ENCODE measurements around the gene ARID1B. TPM values are rescaled to one million over a fixed set of nuclear protein-coding genes. Genes with fewer than 3 reads are reported as not detected.

Gene ARID1B
- total and polyA plus RNA-seq, 2 of the 13 experiments (the other 11 are each of a cell fraction or from before 2014, with no cell fraction given), result 20.1 to 32.6 TPM

- TF ChIP-seq NR2F6 (IDR thresholded peaks at IDR 0.05), result no peak
- TF ChIP-seq NR2F6 (CRISPR knock-in tag; IDR thresholded peaks at IDR 0.05), result no peak
- no peak for TF ChIP-seq MIER3 (CRISPR knock-in tag; IDR thresholded peaks at IDR 0.05; ENCODE audit: borderline replicate concordance)
- no peak; the same call in 1 of the 2 replicates for TF ChIP-seq RARA (CRISPR knock-in tag; IDR thresholded peaks at IDR 0.05)
- no peak for TF ChIP-seq HMGA1 (CRISPR knock-in tag; conservative IDR thresholded peaks at IDR 0.05)
- peak; percentile 48; the same call in 1 of the 2 replicates for TF ChIP-seq TMF1 (CRISPR knock-in tag; IDR thresholded peaks at IDR 0.05; ENCODE audit: low read depth)
- no peak for TF ChIP-seq PAX8 (CRISPR knock-in tag; IDR thresholded peaks at IDR 0.05; ENCODE audit: borderline replicate concordance)
- no peak for TF ChIP-seq NFE2L2 (IDR thresholded peaks at IDR 0.05; ENCODE audit: low read length)
- TF ChIP-seq GTF2F1 (IDR thresholded peaks at IDR 0.05; ENCODE audit: low read length), result no peak
- TF ChIP-seq ZNF773 (CRISPR knock-in tag; IDR thresholded peaks at IDR 0.05; ENCODE audit: borderline replicate concordance), result no peak; the same call in 1 of the 2 replicates
- TF ChIP-seq JUND (CRISPR knock-in tag; IDR thresholded peaks at IDR 0.05), result 0 out of 2 replicates have a peak, but pooled peaks have one; percentile 17
- TF ChIP-seq EEA1 (CRISPR knock-in tag; IDR thresholded peaks at IDR 0.05; ENCODE audit: borderline replicate concordance), result 0 out of 2 replicates have a peak, but pooled peaks have one; percentile 33
- TF ChIP-seq ZNF235 (CRISPR knock-in tag; IDR thresholded peaks at IDR 0.05; ENCODE audit: borderline replicate concordance), result no peak
- no peak for TF ChIP-seq MXD4 (CRISPR knock-in tag; IDR thresholded peaks at IDR 0.05)
- no peak for TF ChIP-seq RBM22 (optimal IDR thresholded peaks at IDR 0.05; ENCODE audit: low read length)
- no peak for TF ChIP-seq ZNF747 (CRISPR knock-in tag; IDR thresholded peaks at IDR 0.05; ENCODE audit: borderline replicate concordance)
- no peak for TF ChIP-seq ZNF331 (CRISPR knock-in tag; IDR thresholded peaks at IDR 0.05)
- TF ChIP-seq ZNF367 (CRISPR knock-in tag; IDR thresholded peaks at IDR 0.05; ENCODE audit: borderline replicate concordance), result no peak
- TF ChIP-seq EED (CRISPR knock-in tag; IDR thresholded peaks at IDR 0.05), result 0 out of 2 replicates have a peak, but pooled peaks have one; percentile 15
- peak; percentile 38 for TF ChIP-seq DMAP1 (CRISPR knock-in tag; IDR thresholded peaks at IDR 0.05)
- TF ChIP-seq ZBTB3 (CRISPR knock-in tag; IDR thresholded peaks at IDR 0.05; ENCODE audit: borderline replicate concordance, low read depth), result peak; percentile 34; the same call in 1 of the 2 replicates
- TF ChIP-seq, protein P1, sequence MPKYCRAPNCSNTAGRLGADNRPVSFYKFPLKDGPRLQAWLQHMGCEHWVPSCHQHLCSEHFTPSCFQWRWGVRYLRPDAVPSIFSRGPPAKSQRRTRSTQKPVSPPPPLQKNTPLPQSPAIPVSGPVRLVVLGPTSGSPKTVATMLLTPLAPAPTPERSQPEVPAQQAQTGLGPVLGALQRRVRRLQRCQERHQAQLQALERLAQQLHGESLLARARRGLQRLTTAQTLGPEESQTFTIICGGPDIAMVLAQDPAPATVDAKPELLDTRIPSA (CRISPR knock-in tag; IDR thresholded peaks at IDR 0.05; ENCODE audit: borderline replicate concordance), result 0 out of 2 replicates have a peak, but pooled peaks have one; percentile 8
- TF ChIP-seq XRCC5 (optimal IDR thresholded peaks at IDR 0.05; ENCODE audit: low read length), result no peak
- TF ChIP-seq KDM5A (IDR thresholded peaks at IDR 0.05; ENCODE audit: borderline replicate concordance, low read length), result no peak
- TF ChIP-seq EP300 (IDR thresholded peaks at IDR 0.05; ENCODE audit: low read depth in 2 of 2, low read length in 2 of 2), result no peak
- TF ChIP-seq EP300 (CRISPR knock-in tag; IDR thresholded peaks at IDR 0.05; ENCODE audit: borderline replicate concordance), result 0 out of 2 replicates have a peak, but pooled peaks have one; percentile 17
- TF ChIP-seq ZNF878 (CRISPR knock-in tag; IDR thresholded peaks at IDR 0.05), result no peak
- TF ChIP-seq ZSCAN21 (CRISPR knock-in tag; IDR thresholded peaks at IDR 0.05; ENCODE audit: borderline replicate concordance), result 0 out of 2 replicates have a peak, but pooled peaks have one; percentile 74
- TF ChIP-seq FOXJ3 (CRISPR knock-in tag; IDR thresholded peaks at IDR 0.05; ENCODE audit: borderline replicate concordance), result no peak
- TF ChIP-seq ZNF3 (CRISPR knock-in tag; IDR thresholded peaks at IDR 0.05), result no peak; the same call in 1 of the 2 replicates
- TF ChIP-seq ZNF639 (CRISPR knock-in tag; conservative IDR thresholded peaks at IDR 0.05), result no peak
Measured at GRCh38 chr6:156777577-156778453, 637 bp downstream of the ARID1B start (continued).
